Panc1 (cell line): ENCODE data around the gene AKR1B1. TPM values are rescaled to one million over a fixed set of nuclear protein-coding genes. Genes with fewer than 3 reads are reported as not detected.

Experiments used
- ATAC-seq: fragments of 200-7000 bp; cut with Tn5 transposase; 2 replicates; pipeline ENCODE4 v1.9.1; 2020; ENCODE audit warnings: mild to moderate bottlenecking, moderate library complexity
- BruUV-seq: library from RNA; stranded (reverse); fragments of 400-500 nt; replicated peaks from 2 replicates; lab custom pipeline; 2021; lab: Mats Ljungman, UMichigan
- CTCF ChIA-PET: fragments of 300-600 bp; sonication (Branson Sonifier 250); formaldehyde crosslinking; loops from one replicate; lab custom pipeline; 2022; ENCODE audit warnings: antibody characterized with exemption; lab: Charles Lee
- POLR2A ChIA-PET: fragments of 300-600 bp; sonication (Branson Sonifier 250); formaldehyde crosslinking; loops from one replicate; lab custom pipeline; 2022; ENCODE audit warnings: antibody characterized with exemption; lab: Charles Lee
- DNase-seq: peaks from one replicate; pipeline ENCODE4 v3.0.0-alpha.2; 2010; ENCODE audit warnings: low read depth, low spot score
- H3K27ac ChIP-seq: 2 replicates; pipeline ENCODE4 v1.5.1; 2011; ENCODE audit warnings: mild to moderate bottlenecking, low read length, inconsistent platforms
- H3K27me3 ChIP-seq: fragments of 200-500 bp; sonication (Bioruptor generic); 2 replicates; pipeline ENCODE4 v1.6.0; 2014; ENCODE audit warnings: low read length, inconsistent platforms; ENCODE audit not compliant: control insufficient read depth, insufficient read depth
- H3K36me3 ChIP-seq: fragments of 200-500 bp; sonication (Bioruptor generic); 2 replicates; pipeline ENCODE4 v1.5.1; 2014; ENCODE audit warnings: inconsistent platforms, mild to moderate bottlenecking, low read length, moderate library complexity; ENCODE audit not compliant: control insufficient read depth, insufficient read depth
- H3K4me1 ChIP-seq: 2 replicates; pipeline ENCODE4 v1.5.1; 2011; ENCODE audit warnings: inconsistent platforms, mild to moderate bottlenecking, low read length, moderate library complexity; ENCODE audit not compliant: control insufficient read depth, insufficient read depth
- H3K4me3 ChIP-seq, 2 experiments: 2 replicates each; pipeline ENCODE4 v1.5.1; 2011 to 2012; ENCODE audit warnings: low read depth in 2 of 2, low read length in 2 of 2, mild to moderate bottlenecking in 2 of 2, inconsistent platforms in 1 of 2, moderate library complexity in 1 of 2
- H3K9me3 ChIP-seq: fragments of 200-500 bp; sonication (Bioruptor generic); 2 replicates; pipeline ENCODE4 v1.5.1; 2014; ENCODE audit warnings: low read depth, mild to moderate bottlenecking, inconsistent platforms, low read length, moderate library complexity; ENCODE audit not compliant: control insufficient read depth, insufficient read depth
- POLR2AphosphoS5 ChIP-seq: IDR thresholded peaks from 2 replicates; pipeline ENCODE4 v1.6.1; 2012; ENCODE audit warnings: mild to moderate bottlenecking, low read depth, low read length, moderate library complexity
- SIN3A ChIP-seq: IDR thresholded peaks from 2 replicates; pipeline ENCODE4 v1.6.1; 2012; ENCODE audit warnings: low read depth, mild to moderate bottlenecking, low read length, moderate library complexity, borderline replicate concordance; ENCODE audit not compliant: insufficient read depth
- TCF7L2 ChIP-seq: IDR thresholded peaks from 2 replicates; pipeline ENCODE4 v1.6.1; 2011; ENCODE audit warnings: mild to moderate bottlenecking, low read depth, low read length, inconsistent platforms
- in situ Hi-C: cut with HindIII; loops from 2 replicates; pipeline ENCODE4 v1.10.0; 2016; ENCODE audit warnings: low sequenced_read_pairs, low pct_unique_long_range_greater_than_20kb
- intact Hi-C: fragments of 100-400 bp; cut with micrococcal nuclease; formaldehyde crosslinking; loops from one replicate; pipeline ENCODE4 v1.10.0; 2022; ENCODE audit not compliant: unreplicated experiment
- total RNA-seq: library from RNA; stranded (reverse); gene quantifications from one replicate; pipeline ENCODE4 v1.2.1, GENCODE V29; 2021; ENCODE audit not compliant: unreplicated experiment
- TF ChIP-seq, protein P1 (sequence below), 2 experiments: IDR thresholded peaks; 2 replicates each; pipeline ENCODE4 v1.6.1; 2011 to 2012; ENCODE audit warnings: low read depth in 2 of 2, control low read depth in 1 of 2, low read length in 1 of 2, mild to moderate bottlenecking in 1 of 2, moderate library complexity in 1 of 2; ENCODE audit not compliant: insufficient read depth in 1 of 2
- TF ChIP-seq, protein P2 (sequence below): fragments of 450-650 bp; IDR thresholded peaks from 2 replicates; pipeline ENCODE4 v1.5.1; 2017; ENCODE audit warnings: mild to moderate bottlenecking

Gene AKR1B1
- total RNA-seq, 1 experiment from 2014 or later: 83.2 TPM

DNA sequence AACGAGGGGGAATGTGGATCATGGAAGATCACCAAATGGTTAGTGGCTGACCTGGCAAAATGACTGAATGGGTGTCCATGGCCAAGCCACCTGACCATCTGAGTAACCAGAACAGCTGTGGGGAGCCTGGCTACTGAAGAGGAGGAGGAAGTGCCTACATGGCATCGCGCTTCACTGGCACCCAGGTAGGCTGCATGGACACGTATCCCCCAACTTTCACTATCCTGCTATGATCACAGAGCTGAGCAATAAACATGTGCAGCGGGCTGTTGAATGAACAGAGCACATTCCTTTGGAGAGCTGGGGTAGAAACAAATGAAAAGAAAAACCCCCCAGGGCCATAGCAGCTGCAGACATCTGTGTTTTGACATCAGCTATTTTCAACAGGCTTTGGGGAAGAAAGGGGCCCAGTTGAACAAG, 6.5 kb downstream of the AKR1B1 start:
- H3K4me1 ChIP-seq: no peaks in the 10 kb centered on the region
- CTCF ChIA-PET: no interaction called here
- H3K4me3 ChIP-seq: no peak overlapping the region

DNA sequence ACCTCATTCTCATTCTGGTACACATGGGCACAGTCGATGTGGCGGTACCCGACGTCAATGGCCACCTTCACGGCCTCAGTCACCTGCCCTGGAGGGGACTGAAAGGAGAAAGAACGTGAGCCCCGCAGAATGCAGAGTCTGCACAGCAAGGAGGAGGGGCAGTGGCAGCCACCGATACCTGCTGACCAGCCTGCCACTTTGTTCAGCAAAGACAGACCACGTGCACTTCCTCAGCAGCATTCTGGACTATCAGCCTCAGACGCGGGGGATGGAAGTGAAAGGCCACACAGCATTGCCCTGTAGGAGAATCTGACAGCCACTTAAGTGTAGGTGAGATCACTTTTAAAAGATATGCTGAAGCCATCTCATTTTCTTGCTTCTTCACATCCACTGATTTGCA, 7.2 kb downstream of the AKR1B1 start:
- TF ChIP-seq POLR2AphosphoS5 (no peak), SIN3A (no peak), TCF7L2 (no peak)
- TF ChIP-seq, protein P1, sequence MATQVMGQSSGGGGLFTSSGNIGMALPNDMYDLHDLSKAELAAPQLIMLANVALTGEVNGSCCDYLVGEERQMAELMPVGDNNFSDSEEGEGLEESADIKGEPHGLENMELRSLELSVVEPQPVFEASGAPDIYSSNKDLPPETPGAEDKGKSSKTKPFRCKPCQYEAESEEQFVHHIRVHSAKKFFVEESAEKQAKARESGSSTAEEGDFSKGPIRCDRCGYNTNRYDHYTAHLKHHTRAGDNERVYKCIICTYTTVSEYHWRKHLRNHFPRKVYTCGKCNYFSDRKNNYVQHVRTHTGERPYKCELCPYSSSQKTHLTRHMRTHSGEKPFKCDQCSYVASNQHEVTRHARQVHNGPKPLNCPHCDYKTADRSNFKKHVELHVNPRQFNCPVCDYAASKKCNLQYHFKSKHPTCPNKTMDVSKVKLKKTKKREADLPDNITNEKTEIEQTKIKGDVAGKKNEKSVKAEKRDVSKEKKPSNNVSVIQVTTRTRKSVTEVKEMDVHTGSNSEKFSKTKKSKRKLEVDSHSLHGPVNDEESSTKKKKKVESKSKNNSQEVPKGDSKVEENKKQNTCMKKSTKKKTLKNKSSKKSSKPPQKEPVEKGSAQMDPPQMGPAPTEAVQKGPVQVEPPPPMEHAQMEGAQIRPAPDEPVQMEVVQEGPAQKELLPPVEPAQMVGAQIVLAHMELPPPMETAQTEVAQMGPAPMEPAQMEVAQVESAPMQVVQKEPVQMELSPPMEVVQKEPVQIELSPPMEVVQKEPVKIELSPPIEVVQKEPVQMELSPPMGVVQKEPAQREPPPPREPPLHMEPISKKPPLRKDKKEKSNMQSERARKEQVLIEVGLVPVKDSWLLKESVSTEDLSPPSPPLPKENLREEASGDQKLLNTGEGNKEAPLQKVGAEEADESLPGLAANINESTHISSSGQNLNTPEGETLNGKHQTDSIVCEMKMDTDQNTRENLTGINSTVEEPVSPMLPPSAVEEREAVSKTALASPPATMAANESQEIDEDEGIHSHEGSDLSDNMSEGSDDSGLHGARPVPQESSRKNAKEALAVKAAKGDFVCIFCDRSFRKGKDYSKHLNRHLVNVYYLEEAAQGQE (IDR thresholded peaks at IDR 0.05; ENCODE audit: insufficient read depth in 1 of 2, low read depth in 2 of 2, low read length in 1 of 2): no peak
- TF ChIP-seq, protein P2, sequence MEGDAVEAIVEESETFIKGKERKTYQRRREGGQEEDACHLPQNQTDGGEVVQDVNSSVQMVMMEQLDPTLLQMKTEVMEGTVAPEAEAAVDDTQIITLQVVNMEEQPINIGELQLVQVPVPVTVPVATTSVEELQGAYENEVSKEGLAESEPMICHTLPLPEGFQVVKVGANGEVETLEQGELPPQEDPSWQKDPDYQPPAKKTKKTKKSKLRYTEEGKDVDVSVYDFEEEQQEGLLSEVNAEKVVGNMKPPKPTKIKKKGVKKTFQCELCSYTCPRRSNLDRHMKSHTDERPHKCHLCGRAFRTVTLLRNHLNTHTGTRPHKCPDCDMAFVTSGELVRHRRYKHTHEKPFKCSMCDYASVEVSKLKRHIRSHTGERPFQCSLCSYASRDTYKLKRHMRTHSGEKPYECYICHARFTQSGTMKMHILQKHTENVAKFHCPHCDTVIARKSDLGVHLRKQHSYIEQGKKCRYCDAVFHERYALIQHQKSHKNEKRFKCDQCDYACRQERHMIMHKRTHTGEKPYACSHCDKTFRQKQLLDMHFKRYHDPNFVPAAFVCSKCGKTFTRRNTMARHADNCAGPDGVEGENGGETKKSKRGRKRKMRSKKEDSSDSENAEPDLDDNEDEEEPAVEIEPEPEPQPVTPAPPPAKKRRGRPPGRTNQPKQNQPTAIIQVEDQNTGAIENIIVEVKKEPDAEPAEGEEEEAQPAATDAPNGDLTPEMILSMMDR: no peak
- DNase-seq (no peak), ATAC-seq (no peak)
- Histone ChIP-seq H3K4me1 (no peaks in the 10 kb centered on the region), H3K9me3 (no peaks in the 10 kb centered on the region), H3K4me3 (no peak overlapping the region), H3K27me3 (no peaks in the 10 kb centered on the region), H3K36me3 (no peaks in the 10 kb centered on the region), H3K27ac (no peak overlapping the region)
- CTCF ChIA-PET: no interaction called here
- no TSS peak for BruUV-seq
- intact Hi-C loops (no loop called here), in situ Hi-C loops (no loop called here)
- POLR2A ChIA-PET: no interaction called here

More for the DNA sequence above, 6.5 kb downstream of the AKR1B1 start:
- Histone ChIP-seq H3K36me3 (no peaks in the 10 kb centered on the region), H3K9me3 (no peaks in the 10 kb centered on the region), H3K27ac (no peak overlapping the region), H3K27me3 (no peaks in the 10 kb centered on the region)
- intact Hi-C loops: no loop called here
- in situ Hi-C loops: no loop called here
- ATAC-seq (no peak), DNase-seq (no peak)
- no TSS peak for BruUV-seq
- TF ChIP-seq, protein P1 (IDR thresholded peaks at IDR 0.05; ENCODE audit: insufficient read depth in 1 of 2, low read depth in 2 of 2, low read length in 1 of 2): no peak
- TF ChIP-seq SIN3A (no peak), TCF7L2 (no peak), POLR2AphosphoS5 (no peak)
- TF ChIP-seq, protein P2: no peak
- POLR2A ChIA-PET: no interaction called here
